Subcutaneous abdominal adipose tissue (tissue), 5 donors: ENCODE results near the gene ACKR2.

ENCODE experiments used
- H3K27ac ChIP-seq: one replicate; pipeline ENCODE4 v1.7.0; 2013; ENCODE audit warnings: low read depth, mild to moderate bottlenecking, inconsistent platforms, low read length, moderate library complexity
- H3K27me3 ChIP-seq, 5 donors: one replicate each; pipeline ENCODE4 v1.7.0; 2013; ENCODE audit warnings: low read length in 5 of 5, inconsistent platforms in 1 of 5; ENCODE audit not compliant: control insufficient read depth in 5 of 5, insufficient read depth in 4 of 5
- H3K36me3 ChIP-seq, 5 donors: one replicate each; pipeline ENCODE4 v1.7.0; 2013; ENCODE audit warnings: low read length in 5 of 5; ENCODE audit not compliant: control insufficient read depth in 5 of 5, insufficient read depth in 5 of 5
- H3K4me1 ChIP-seq, 5 donors: one replicate each; pipeline ENCODE4 v1.7.0; 2013; ENCODE audit warnings: low read length in 5 of 5, mild to moderate bottlenecking in 3 of 5, moderate library complexity in 1 of 5; ENCODE audit not compliant: control insufficient read depth in 5 of 5, insufficient read depth in 5 of 5
- H3K4me3 ChIP-seq, 5 donors: one replicate each; pipeline ENCODE4 v1.7.0; 2013; ENCODE audit warnings: low read length in 5 of 5, low read depth in 1 of 5
- H3K9ac ChIP-seq, 5 donors: one replicate each; pipeline ENCODE4 v1.7.0; 2013; ENCODE audit warnings: low read length in 5 of 5, mild to moderate bottlenecking in 4 of 5, moderate library complexity in 3 of 5
- H3K9me3 ChIP-seq, 5 donors: one replicate each; pipeline ENCODE4 v1.7.0; 2013; ENCODE audit warnings: low read length in 5 of 5; ENCODE audit not compliant: control insufficient read depth in 5 of 5
- donor health status: healthy.
- donor health status: healthy.
- donor health status: healthy.
- donor health status: healthy.
- donor health status: healthy.

The ACKR2 gene

DNA sequence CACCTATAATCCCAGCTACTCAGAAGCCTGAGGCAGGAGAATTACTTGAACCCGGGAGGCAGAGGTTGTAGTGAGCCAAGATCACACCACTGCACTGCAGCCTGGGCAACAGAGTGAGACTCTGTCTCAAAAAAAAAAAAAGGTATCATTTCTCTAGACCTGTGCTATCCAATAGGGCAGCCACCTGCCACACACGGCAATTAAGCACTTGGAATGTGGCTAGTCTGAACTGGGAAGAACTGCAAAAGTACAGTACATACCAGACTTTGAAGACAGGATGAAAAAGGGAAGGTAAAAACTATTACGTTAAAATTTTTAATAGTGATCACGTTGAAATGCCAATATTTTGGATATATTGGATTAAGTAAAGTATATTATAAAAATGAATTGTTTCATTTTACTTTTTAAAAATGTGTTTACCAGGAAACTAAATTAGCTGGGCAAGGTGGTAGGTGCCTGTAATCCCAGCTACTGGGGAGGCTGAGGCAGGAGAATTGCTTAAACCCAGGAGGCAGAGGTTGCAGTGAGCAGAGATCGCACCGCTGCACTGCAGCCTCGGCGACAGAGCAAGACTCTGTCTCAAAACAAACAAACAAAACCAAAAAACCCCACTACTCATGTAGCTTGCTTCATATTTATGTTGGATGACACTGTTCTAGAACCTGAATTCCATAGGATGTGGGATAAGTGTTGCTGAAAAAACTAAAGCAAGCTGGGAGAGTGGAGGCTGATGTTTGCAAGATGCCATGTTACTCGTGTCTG lies 64.2 kb downstream of the ACKR2 start:
- peaks cover 0 to 4% (median 0%) of the 10 kb centered on the region in 5 donors for H3K27me3 ChIP-seq
- no peaks in the 10 kb centered on the region for H3K36me3 ChIP-seq
- H3K27ac ChIP-seq = no peak overlapping the region
- peaks cover 0 to 9% (median 0%) of the 10 kb centered on the region in 5 donors for H3K4me1 ChIP-seq
- H3K9me3 ChIP-seq = no peaks in the 10 kb centered on the region
- no peak overlapping the region for H3K9ac ChIP-seq
- no peak overlapping the region for H3K4me3 ChIP-seq

DNA sequence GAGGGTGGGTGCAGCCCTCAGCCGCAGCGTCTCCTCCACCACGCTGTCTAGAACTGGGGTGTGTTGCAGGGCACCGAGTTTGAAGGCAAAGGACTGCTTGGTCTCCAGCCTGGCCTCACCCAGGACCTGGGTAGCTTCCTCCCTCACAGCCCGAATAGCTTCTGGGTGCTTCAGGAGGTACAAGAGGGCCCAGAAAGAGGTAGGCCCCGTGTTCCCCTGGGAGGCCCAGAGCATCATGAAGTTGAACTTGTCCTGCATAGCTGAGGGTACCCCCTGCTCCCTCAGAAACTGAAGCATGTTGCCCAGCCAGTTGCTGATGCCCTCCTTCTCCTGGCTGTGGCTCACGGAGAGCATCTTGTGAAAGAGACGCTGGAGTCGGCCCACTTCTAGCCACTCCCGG lies 65.5 kb downstream of the ACKR2 start:
- no peak overlapping the region for H3K27ac ChIP-seq
- H3K36me3 ChIP-seq = no peaks in the 10 kb centered on the region

DNA sequence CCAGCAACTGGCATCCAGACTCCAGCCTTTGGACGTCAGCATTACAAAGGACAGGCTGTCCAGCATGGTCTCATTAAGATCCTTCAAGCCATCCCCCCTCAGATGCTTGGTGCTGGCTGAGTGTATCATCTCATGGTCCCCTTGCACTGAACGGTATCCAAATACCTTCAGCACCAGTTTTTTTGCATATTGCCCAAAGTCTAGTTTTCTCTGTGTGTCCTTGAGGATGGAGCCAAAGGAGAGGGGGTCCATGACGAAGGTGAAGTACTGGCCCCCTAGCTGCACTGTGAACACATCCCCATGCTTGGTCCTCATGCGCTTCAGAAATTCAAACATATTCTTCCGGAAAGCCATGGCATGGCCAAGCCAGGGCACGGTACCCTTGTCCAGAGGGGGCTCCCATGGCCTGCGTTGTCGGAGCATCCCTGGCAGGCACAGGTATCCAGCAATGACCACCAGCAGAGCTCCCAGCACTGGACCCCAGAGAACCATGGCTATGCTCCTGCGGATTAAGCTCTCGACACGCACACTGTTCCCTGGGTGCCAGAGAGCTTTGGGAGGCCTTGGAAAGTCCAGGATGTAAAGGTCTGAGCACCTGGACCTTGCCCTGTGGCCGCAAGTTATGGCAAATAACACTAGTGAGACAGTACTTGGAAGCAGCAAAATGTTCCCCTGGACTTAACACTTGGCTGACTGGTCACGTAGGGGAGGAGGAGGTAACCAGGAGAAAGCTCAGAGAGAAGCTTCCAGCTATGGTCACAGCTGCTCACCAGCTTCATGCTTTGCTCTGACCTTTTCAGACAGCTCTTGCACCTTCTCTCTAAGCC lies 66.3 kb downstream of the ACKR2 start, which contains the start of gene CYP8B1:
Gene CYP8B1 (minus strand): TSS at position 555 of the 827 bp plus-strand sequence. CDS start 63 bp downstream, at position 492.
- Histone ChIP-seq H3K4me3 (no peak within 1 kb of the TSS), H3K9me3 (no peaks in the 10 kb centered on the region), H3K27ac (no peak within 1 kb of the TSS), H3K4me1 (peaks cover 0 to 13% (median 4%) of the 10 kb centered on the region in 5 donors), H3K36me3 (no peaks in the 10 kb centered on the region), H3K9ac (no peak within 1 kb of the TSS), H3K27me3 (peaks cover 0 to 4% (median 0%) of the 10 kb centered on the region in 5 donors)

More for the DNA sequence above, 65.5 kb downstream of the ACKR2 start:
- H3K27me3 ChIP-seq = peaks cover 0 to 4% (median 0%) of the 10 kb centered on the region in 5 donors
- no peaks in the 10 kb centered on the region for H3K9me3 ChIP-seq
- H3K9ac ChIP-seq = no peak overlapping the region
- H3K4me1 ChIP-seq = peaks cover 0 to 9% (median 0%) of the 10 kb centered on the region in 5 donors
- no peak overlapping the region for H3K4me3 ChIP-seq

DNA sequence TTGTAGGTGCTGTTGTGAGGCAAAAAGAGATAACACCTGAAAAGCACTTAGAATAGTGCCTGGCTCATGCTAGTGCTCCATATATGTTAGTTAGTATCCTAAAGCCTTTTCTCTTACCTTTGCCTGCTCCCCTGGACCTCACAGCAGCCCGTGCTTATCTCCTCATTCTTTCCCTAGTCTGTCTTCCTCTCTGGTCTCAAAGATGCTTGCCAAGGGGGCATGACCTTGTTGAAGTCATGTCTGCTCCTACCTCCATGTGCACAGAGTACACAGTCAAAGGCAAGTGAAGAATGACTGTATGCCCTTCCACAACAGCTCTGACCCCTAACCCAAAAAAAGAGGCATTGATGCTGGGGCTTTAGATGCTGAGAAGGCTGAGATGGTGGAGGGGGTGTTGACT lies 67.2 kb downstream of the ACKR2 start:
- H3K9me3 ChIP-seq = no peaks in the 10 kb centered on the region
- peaks cover 0 to 22% (median 10%) of the 10 kb centered on the region in 5 donors for H3K4me1 ChIP-seq
- H3K9ac ChIP-seq = no peak overlapping the region
- H3K36me3 ChIP-seq = no peaks in the 10 kb centered on the region
- H3K27ac ChIP-seq = no peak overlapping the region
- H3K27me3 ChIP-seq = peaks cover 0 to 4% (median 0%) of the 10 kb centered on the region in 5 donors
- H3K4me3 ChIP-seq = no peak overlapping the region

DNA sequence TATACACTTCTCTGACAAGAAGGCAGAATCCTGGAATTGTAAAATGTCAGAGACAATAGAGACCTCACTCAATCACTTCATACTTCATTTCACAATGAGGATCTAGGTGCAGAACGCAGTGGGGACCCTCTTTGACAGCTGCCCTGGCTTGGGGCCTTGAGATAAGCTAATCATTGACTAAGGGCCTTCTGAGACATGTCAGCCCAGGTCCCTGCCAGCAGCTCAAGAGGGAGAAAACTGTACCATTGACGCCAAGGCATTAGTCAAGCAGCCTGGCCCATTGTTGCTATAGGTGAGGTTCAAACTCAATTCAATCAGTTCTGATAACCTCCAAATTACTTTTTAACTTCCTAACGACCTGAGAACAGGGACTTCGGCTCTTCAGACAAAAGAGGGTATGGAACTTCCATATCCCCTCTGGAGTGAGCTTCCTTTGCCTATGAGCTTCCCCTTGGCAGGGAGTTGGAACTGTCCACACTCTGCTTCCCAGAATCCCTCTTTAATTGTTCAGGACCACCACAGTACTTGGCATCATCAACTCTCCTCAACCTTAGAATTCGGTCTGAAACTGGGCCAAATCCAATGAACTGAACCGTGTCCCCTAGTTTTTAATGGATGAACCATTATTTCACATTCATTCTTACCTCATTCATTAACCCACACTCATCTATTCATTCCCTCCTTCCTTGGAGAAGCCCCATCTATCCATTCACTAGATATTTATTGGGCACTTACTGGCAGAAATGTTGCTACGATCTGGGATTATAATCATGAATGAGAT lies 67.9 kb downstream of the ACKR2 start:
- Histone ChIP-seq H3K9ac (no peak overlapping the region), H3K4me3 (no peak overlapping the region), H3K27ac (no peak overlapping the region), H3K36me3 (no peaks in the 10 kb centered on the region), H3K4me1 (peaks cover 0 to 20% (median 11%) of the 10 kb centered on the region in 5 donors), H3K9me3 (no peaks in the 10 kb centered on the region), H3K27me3 (peaks cover 0 to 4% (median 0%) of the 10 kb centered on the region in 5 donors)

DNA sequence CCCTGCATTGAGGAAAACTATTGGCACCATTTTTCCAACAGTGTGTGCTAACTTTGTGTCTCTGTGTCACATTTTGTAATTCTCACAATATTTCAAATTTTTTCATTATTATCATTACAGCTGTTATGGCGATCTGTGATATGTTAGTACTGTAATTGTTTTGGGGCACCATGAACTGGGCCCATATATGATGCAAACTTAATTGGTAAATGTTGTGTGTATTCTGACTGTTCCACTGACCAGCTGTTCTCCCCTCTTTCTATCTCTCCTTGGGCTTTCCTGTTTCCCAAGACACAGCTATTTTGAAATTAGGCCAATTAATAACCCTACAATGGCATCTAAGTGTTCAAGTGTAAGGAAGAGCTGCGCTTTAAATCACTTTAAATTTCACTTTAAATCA lies 68.6 kb downstream of the ACKR2 start:
- H3K4me3 ChIP-seq = no peak overlapping the region

DNA sequence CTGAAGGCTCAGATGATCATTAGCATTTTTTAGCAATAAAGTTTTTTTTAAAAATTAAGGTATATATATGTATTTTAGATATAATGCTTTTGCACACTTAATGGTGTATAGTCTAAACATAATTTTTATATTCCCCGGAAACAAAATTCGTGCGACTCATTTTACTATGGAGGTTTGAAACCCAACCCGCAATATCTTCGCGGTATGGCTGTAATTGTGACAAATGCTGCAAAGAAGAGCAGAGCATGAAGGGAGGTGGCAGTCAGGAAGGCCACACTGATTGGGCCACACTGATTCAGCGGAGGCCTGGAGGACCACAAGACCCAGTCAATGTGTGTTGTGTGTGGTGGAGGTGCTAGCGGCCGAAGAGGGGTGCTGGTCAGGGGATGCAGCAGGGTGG lies 70.9 kb downstream of the ACKR2 start:
- no peaks in the 10 kb centered on the region for H3K9me3 ChIP-seq
- peak overlapping the region in 3 of 5 donors; percentile 78 to 84 (median 81) for H3K9ac ChIP-seq
- H3K36me3 ChIP-seq = no peaks in the 10 kb centered on the region
- peaks cover 0 to 1% (median 0%) of the 10 kb centered on the region in 5 donors for H3K27me3 ChIP-seq
- H3K4me3 ChIP-seq = peak overlapping the region; percentile 59 to 76 (median 69)
- peaks cover 0 to 14% (median 11%) of the 10 kb centered on the region in 5 donors for H3K4me1 ChIP-seq
- H3K27ac ChIP-seq = no peak overlapping the region

More for the DNA sequence above, 68.6 kb downstream of the ACKR2 start:
- Histone ChIP-seq H3K27me3 (peaks cover 0 to 4% (median 0%) of the 10 kb centered on the region in 5 donors), H3K27ac (no peak overlapping the region), H3K4me1 (peaks cover 0 to 14% (median 11%) of the 10 kb centered on the region in 5 donors), H3K9ac (no peak overlapping the region), H3K36me3 (no peaks in the 10 kb centered on the region), H3K9me3 (no peaks in the 10 kb centered on the region)

DNA sequence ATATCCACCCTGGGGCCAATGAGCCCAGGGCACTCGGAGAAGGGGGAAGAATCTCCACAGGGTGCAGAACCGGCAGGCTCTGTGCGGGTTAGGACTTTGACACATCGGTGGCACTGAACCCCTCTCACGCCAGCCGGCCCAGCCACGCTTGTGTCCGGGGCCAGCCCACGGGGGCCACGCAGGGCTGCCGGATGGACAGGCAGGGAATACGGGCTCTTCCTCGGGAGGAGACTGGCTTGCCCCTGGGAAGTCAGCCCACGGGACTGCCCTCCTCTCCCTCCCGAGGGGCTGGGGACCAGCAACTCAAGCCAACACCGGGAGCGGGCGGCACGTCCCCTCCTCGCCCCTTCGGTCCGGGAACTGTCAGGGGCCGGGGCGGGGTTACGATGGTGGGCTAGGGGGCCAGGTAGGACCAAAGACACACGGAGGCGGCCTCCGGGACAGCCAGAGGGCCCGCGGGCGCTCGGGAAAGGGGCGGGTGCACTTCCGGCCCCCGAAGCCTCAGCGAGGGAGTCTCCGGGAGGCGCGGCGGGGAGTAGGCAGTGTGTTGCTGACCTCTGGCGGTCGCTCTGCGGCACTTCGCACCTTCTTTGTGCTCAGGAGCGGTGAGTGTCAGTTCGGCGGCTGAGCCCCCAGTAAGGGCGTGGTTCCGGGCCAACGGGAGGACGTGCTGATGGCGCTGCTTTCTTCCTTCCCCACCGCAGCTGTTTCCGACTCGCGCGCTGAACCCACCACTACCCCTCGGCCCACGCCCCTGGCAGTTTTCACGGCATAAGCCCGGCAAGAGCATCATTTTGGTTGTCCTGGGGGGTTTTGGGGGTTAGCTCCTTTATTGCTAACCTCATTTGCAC lies 71.6 kb downstream of the ACKR2 start:
- H3K36me3 ChIP-seq = no peaks in the 10 kb centered on the region
- H3K9ac ChIP-seq = peak overlapping the region in 4 of 5 donors; percentile 64 to 84 (median 80)
- H3K27ac ChIP-seq = no peak overlapping the region
- no peaks in the 10 kb centered on the region for H3K9me3 ChIP-seq
- H3K27me3 ChIP-seq = no peaks in the 10 kb centered on the region
- peaks cover 0 to 14% (median 11%) of the 10 kb centered on the region in 5 donors for H3K4me1 ChIP-seq
- H3K4me3 ChIP-seq = peak overlapping the region; percentile 59 to 76 (median 69)
